ENCODE data around the gene TMEM269. TPM values are rescaled to one million over a fixed set of nuclear protein-coding genes. Genes with fewer than 3 reads are reported as not detected.

Gene TMEM269
- total and polyA plus RNA-seq, 9 of the 15 experiments (the other 6 are each of a cell fraction or from before 2014, with no cell fraction given), result 0.09 to 0.49 (median 0.21) TPM

DNA sequence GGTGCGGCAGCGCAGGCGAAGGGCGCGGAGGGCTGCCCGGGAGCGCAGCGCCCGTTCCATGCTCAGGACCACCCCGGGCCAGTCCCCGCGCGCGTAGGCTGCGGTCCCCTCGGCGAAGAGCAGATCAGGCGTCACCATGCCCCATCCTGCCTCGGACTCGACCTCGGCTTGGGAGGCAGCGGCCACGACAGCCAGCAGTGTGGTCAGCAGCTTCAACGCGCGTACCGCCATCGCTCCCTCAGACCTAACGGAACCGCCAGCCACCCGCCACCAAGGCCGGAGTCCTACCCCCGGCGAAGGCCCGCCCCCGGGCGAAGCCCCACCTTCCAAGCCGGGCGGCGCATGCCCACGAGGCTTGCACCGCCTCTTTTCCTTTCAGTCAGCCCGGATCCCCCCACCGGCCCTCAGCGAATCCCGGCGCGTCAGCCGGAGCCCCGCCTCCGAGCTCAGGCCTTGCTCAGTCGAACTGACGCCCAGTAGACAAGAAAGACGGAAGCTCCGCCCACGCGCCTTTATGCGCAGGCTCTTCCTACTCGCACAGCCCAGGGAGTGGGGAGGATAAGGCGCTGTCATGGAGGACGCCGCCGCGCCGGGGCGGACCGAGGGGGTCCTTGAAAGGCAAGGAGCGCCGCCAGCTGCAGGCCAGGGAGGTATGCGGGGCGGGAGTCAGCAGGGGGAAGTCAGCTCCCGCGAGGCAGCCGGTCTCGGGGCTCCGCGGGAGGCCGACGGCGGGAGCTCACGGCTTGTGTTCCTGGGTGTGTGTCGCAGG is 17.9 kb upstream of the TMEM269 start, which contains the start of the genes C1orf50 and P3H1 (continued):
- TF ChIP-seq, protein P1, sequence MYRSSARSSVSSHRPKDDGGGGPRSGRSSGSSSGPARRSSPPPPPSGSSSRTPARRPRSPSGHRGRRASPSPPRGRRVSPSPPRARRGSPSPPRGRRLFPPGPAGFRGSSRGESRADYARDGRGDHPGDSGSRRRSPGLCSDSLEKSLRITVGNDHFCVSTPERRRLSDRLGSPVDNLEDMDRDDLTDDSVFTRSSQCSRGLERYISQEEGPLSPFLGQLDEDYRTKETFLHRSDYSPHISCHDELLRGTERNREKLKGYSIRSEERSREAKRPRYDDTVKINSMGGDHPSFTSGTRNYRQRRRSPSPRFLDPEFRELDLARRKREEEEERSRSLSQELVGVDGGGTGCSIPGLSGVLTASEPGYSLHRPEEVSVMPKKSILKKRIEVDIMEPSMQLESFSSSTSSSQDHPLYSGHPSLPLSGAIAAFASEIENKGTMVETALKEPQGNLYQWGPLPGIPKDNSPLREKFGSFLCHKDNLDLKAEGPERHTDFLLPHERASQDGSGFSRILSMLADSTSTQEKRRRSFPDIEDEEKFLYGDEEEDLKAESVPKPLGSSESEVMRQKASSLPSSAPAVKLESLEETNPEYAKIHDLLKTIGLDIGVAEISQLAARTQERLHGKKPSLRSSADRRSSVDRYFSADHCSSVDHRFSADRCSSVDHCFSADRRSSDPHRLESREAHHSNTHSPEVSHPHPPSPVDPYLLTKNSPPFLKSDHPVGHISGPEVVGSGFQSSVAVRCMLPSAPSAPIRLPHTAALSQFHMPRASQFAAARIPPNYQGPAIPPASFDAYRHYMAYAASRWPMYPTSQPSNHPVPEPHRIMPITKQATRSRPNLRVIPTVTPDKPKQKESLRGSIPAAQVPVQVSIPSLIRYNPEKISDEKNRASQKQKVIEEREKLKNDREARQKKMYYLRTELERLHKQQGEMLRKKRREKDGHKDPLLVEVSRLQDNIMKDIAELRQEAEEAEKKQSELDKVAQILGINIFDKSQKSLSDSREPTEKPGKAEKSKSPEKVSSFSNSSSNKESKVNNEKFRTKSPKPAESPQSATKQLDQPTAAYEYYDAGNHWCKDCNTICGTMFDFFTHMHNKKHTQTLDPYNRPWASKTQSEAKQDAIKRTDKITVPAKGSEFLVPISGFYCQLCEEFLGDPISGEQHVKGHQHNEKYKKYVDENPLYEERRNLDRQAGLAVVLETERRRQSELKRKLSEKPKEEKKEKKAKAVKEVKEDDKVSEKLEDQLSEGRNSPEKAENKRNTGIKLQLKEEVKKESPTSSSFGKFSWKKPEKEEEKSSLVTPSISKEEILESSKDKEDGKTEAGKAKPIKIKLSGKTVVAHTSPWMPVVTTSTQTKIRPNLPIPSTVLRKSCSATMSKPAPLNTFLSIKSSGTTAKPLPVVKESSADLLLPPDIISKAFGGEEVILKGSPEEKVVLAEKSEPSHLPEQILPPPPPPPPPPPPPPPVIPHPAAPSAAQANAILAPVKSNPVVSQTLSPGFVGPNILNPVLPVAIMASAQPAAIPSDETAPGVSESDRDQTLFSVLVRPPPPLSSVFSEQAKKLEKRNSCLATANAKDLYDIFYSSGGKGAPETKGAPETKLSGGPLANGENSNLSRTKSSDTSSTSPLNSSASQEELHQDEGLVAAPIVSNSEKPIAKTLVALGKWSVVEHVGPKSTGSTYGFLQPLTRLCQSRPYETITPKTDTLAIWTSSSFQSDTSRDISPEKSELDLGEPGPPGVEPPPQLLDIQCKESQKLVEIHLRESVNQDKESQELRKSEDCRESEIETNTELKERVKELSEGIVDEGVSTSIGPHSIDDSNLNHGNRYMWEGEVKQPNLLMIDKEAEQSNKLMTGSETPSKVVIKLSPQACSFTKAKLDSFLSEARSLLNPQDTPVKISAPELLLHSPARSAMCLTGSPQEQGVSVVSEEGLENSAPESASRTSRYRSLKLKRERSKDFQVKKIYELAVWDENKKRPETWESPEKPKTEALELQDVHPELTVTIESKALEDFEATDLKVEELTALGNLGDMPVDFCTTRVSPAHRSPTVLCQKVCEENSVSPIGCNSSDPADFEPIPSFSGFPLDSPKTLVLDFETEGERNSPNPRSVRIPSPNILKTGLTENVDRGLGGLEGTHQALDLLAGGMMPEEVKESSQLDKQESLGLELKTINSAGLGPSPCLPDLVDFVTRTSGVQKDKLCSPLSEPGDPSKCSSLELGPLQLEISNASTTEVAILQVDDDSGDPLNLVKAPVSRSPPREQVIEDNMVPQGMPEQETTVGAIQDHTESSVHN (IDR thresholded peaks at IDR 0.05; ENCODE audit: borderline replicate concordance in 1 of 2, low read depth in 1 of 2), result no peak
- TF ChIP-seq, protein P2, sequence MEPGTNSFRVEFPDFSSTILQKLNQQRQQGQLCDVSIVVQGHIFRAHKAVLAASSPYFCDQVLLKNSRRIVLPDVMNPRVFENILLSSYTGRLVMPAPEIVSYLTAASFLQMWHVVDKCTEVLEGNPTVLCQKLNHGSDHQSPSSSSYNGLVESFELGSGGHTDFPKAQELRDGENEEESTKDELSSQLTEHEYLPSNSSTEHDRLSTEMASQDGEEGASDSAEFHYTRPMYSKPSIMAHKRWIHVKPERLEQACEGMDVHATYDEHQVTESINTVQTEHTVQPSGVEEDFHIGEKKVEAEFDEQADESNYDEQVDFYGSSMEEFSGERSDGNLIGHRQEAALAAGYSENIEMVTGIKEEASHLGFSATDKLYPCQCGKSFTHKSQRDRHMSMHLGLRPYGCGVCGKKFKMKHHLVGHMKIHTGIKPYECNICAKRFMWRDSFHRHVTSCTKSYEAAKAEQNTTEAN (CRISPR knock-in tag; IDR thresholded peaks at IDR 0.05), result no peak
- TF ChIP-seq POLR2AphosphoS5 (IDR thresholded peaks at IDR 0.05; ENCODE audit: control insufficient read depth, insufficient read depth, low read depth, low read length) (peak; percentile 90), CEBPB (tag; IDR thresholded peaks at IDR 0.05) (no peak), TEAD4 (IDR thresholded peaks at IDR 0.05; ENCODE audit: low read length) (no peak), TEAD4 (CRISPR knock-in tag; IDR thresholded peaks at IDR 0.05; ENCODE audit: borderline replicate concordance) (no peak), MCM7 (IDR thresholded peaks at IDR 0.05) (no peak), EWSR1 (IDR thresholded peaks at IDR 0.05; ENCODE audit: borderline replicate concordance, low read depth, partially characterized antibody) (no peak), TRIM24 (IDR thresholded peaks at IDR 0.05) (no peak), MTF1 (CRISPR knock-in tag; IDR thresholded peaks at IDR 0.05; ENCODE audit: borderline replicate concordance) (no peak), STAG1 (CRISPR knock-in tag; IDR thresholded peaks at IDR 0.05; ENCODE audit: borderline replicate concordance) (0 out of 2 replicates have a peak, but pooled peaks have one; percentile 27), POLR2G (IDR thresholded peaks at IDR 0.05; ENCODE audit: low read depth, low read length) (peak; percentile 99)
- TF ChIP-seq, protein P3, sequence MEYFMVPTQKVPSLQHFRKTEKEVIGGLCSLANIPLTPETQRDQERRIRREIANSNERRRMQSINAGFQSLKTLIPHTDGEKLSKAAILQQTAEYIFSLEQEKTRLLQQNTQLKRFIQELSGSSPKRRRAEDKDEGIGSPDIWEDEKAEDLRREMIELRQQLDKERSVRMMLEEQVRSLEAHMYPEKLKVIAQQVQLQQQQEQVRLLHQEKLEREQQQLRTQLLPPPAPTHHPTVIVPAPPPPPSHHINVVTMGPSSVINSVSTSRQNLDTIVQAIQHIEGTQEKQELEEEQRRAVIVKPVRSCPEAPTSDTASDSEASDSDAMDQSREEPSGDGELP (CRISPR knock-in tag; IDR thresholded peaks at IDR 0.05; ENCODE audit: borderline replicate concordance), result peak; percentile 89
- TF ChIP-seq, protein P4, sequence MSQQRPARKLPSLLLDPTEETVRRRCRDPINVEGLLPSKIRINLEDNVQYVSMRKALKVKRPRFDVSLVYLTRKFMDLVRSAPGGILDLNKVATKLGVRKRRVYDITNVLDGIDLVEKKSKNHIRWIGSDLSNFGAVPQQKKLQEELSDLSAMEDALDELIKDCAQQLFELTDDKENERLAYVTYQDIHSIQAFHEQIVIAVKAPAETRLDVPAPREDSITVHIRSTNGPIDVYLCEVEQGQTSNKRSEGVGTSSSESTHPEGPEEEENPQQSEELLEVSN (IDR thresholded peaks at IDR 0.05; ENCODE audit: borderline replicate concordance in 1 of 2, extremely low read depth in 1 of 2, insufficient read depth in 1 of 2, insufficient read length in 1 of 2, low read depth in 1 of 2, low read length in 1 of 2, poor library complexity in 1 of 2, severe bottlenecking in 1 of 2), result peak in 1 of 2 experiments; percentile 56
